CD4-positive, CD25-positive, alpha-beta regulatory T cell (primary cell): ENCODE data around the gene CORO1C. TPM values are rescaled to one million over a fixed set of nuclear protein-coding genes. Genes with fewer than 3 reads are reported as not detected.

Experiments used
- ATAC-seq, 2 donors: fragments of 150-1000 bp; cut with Tn5 transposase; one replicate each; pipeline ENCODE4 v1.10.0; 2021; ENCODE audit warnings: low read depth in 2 of 2, moderate number of reproducible peaks in 2 of 2, moderate library complexity in 1 of 2
- DNase-seq, 3 donors: peaks; one replicate each; pipeline versions ENCODE4 v3.0.0 to v3.0.0-alpha.2; 2012 to 2022; ENCODE audit warnings: mixed read lengths in 1 of 3
- H3K27ac ChIP-seq: one replicate; pipeline ENCODE4 v1.7.0; 2013; ENCODE audit warnings: mild to moderate bottlenecking, low read length; ENCODE audit not compliant: insufficient read depth, poor library complexity, severe bottlenecking
- H3K27me3 ChIP-seq: one replicate; pipeline ENCODE4 v1.7.0; 2013; ENCODE audit warnings: low read length; ENCODE audit not compliant: control insufficient read depth, insufficient read depth
- H3K36me3 ChIP-seq: one replicate; pipeline ENCODE4 v1.7.0; 2013; ENCODE audit warnings: mild to moderate bottlenecking, low read length, moderate library complexity; ENCODE audit not compliant: control insufficient read depth, insufficient read depth
- H3K4me1 ChIP-seq: 2 replicates; pipeline ENCODE4 v1.7.0; 2013; ENCODE audit warnings: mild to moderate bottlenecking, low read length; ENCODE audit not compliant: insufficient read depth, control insufficient read depth, poor library complexity, severe bottlenecking
- H3K4me3 ChIP-seq: one replicate; pipeline ENCODE4 v1.7.0; 2013; ENCODE audit warnings: low read depth, mild to moderate bottlenecking, low read length, moderate library complexity
- H3K9me3 ChIP-seq, 2 experiments: 1 replicate in 1 of 2; 2 replicates in 1 of 2; pipeline ENCODE4 v1.7.0; 2013; ENCODE audit warnings: low read length in 2 of 2, mild to moderate bottlenecking in 1 of 2, moderate library complexity in 1 of 2; ENCODE audit not compliant: control insufficient read depth in 2 of 2
- H3K27ac Mint-ChIP-seq, 3 donors: one replicate each; pipeline ENCODE4 v1.8.0; 2020 to 2022; ENCODE audit warnings: mild to moderate bottlenecking in 3 of 3, mixed read lengths in 3 of 3, moderate library complexity in 2 of 3
- H3K27me3 Mint-ChIP-seq: one replicate; pipeline ENCODE4 v1.8.0; 2022; ENCODE audit warnings: mild to moderate bottlenecking, mixed read lengths
- H3K36me3 Mint-ChIP-seq: one replicate; pipeline ENCODE4 v1.8.0; 2020; ENCODE audit warnings: mixed read lengths
- H3K4me1 Mint-ChIP-seq, 4 donors: one replicate each; pipeline ENCODE4 v1.8.0; 2020 to 2022; ENCODE audit warnings: mixed read lengths in 4 of 4, mild to moderate bottlenecking in 1 of 4
- H3K4me3 Mint-ChIP-seq, 4 donors: one replicate each; pipeline ENCODE4 v1.8.0; 2020 to 2022; ENCODE audit warnings: mild to moderate bottlenecking in 4 of 4, mixed read lengths in 4 of 4, moderate library complexity in 3 of 4
- H3K9me3 Mint-ChIP-seq, 7 donors: one replicate each; pipeline ENCODE4 v1.8.0; 2020 to 2022; ENCODE audit warnings: mixed read lengths in 7 of 7, mild to moderate bottlenecking in 3 of 7, moderate library complexity in 2 of 7
- polyA plus RNA-seq, 4 donors: library from polyadenylated mRNA; unstranded; fragments of 300-500 nt; fragmentation: Illumina TruSeq; gene quantifications; one replicate each; pipeline ENCODE4 v1.2.3, GENCODE V29; 2021
- total RNA-seq: library from RNA; stranded (reverse); gene quantifications from one replicate; pipeline ENCODE4 v1.2.3, GENCODE V29; 2022

CORO1C gene
- total and polyA plus RNA-seq, 5 donors from 2014 or later: 9.4 to 22.8 (median 21.2) TPM

GRCh38 chr12:108629824-108630476, 101.4 kb downstream of the CORO1C start:
- H3K4me1 Mint-ChIP-seq: peaks cover 4 to 82% (median 51%) of the 10 kb centered on the region in 4 donors
- H3K4me3 Mint-ChIP-seq: peak overlapping the region; percentile 98 to 100 (median 99)
- H3K27ac Mint-ChIP-seq: peak overlapping the region; percentile 92 to 99 (median 96)
- H3K4me1 ChIP-seq: peaks cover 89% of the 10 kb centered on the region
- H3K27me3 Mint-ChIP-seq: peaks cover 8% of the 10 kb centered on the region
- peak overlapping the region; percentile 95 for H3K27ac ChIP-seq
- no peaks in the 10 kb centered on the region for H3K27me3 ChIP-seq
- ATAC-seq: peak; percentile 8 to 15
- peaks cover 0 to 2% (median 0%) of the 10 kb centered on the region in 7 donors for H3K9me3 Mint-ChIP-seq
- no peaks in the 10 kb centered on the region for H3K9me3 ChIP-seq
- peak overlapping the region; percentile 99 for H3K4me3 ChIP-seq
- DNase-seq: peak; percentile 55 to 81 (median 65)
- H3K36me3 ChIP-seq: peaks cover 40% of the 10 kb centered on the region
- H3K36me3 Mint-ChIP-seq: peaks cover 39% of the 10 kb centered on the region

DNA sequence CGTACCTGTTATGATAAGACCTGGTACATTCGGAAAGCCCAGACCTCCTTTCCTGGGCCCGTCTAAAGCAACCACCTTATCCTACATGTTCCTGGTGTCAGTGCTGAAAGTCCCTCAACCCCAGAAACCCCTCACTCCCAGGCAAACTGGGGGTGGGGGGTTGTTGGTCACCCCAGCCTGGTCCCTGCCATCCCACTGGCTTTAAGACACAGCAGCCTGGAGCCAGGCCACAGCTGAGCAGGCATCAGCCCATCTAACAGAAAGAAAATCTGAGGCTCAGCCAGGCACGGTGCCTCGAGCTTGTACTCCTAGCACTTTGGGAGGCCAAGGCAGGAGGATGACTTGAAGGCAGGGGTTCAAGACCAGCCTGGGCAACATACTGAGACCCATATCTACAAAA, 102.2 kb downstream of the CORO1C start:
- peaks cover 0 to 2% (median 0%) of the 10 kb centered on the region in 7 donors for H3K9me3 Mint-ChIP-seq
- Histone ChIP-seq H3K27me3 (no peaks in the 10 kb centered on the region), H3K4me1 (peaks cover 89% of the 10 kb centered on the region), H3K27ac (peak overlapping the region; percentile 95), H3K4me3 (peak overlapping the region; percentile 99), H3K9me3 (no peaks in the 10 kb centered on the region), H3K36me3 (peaks cover 46% of the 10 kb centered on the region)
- peaks cover 41% of the 10 kb centered on the region for H3K36me3 Mint-ChIP-seq
- peak overlapping the region; percentile 98 to 100 (median 99) for H3K4me3 Mint-ChIP-seq
- ATAC-seq (no peak), DNase-seq (no peak)
- H3K4me1 Mint-ChIP-seq: peaks cover 4 to 82% (median 50%) of the 10 kb centered on the region in 4 donors
- H3K27ac Mint-ChIP-seq: peak overlapping the region; percentile 96 to 100 (median 99)
- H3K27me3 Mint-ChIP-seq: peaks cover 8% of the 10 kb centered on the region

- H3K4me1 ChIP-seq: peaks cover 87% of the 10 kb centered on the region
- Mint-ChIP-seq H3K27me3 (peaks cover 7% of the 10 kb centered on the region), H3K4me1 (peaks cover 0 to 95% (median 51%) of the 10 kb centered on the region in 4 donors), H3K27ac (peak overlapping the region; percentile 83 to 92 (median 91)), H3K36me3 (peaks cover 52% of the 10 kb centered on the region), H3K9me3 (peaks cover 0 to 2% (median 0%) of the 10 kb centered on the region in 7 donors), H3K4me3 (peak overlapping the region; percentile 56 to 100 (median 64))
- no peaks in the 10 kb centered on the region for H3K9me3 ChIP-seq
- ATAC-seq (no peak), DNase-seq (no peak)
- peak overlapping the region; percentile 95 for H3K27ac ChIP-seq
- peaks cover 65% of the 10 kb centered on the region for H3K36me3 ChIP-seq
- no peaks in the 10 kb centered on the region for H3K27me3 ChIP-seq
- H3K4me3 ChIP-seq: peak overlapping the region; percentile 22
Observed at GRCh38 chr12:108627134-108627920, 104.0 kb downstream of the CORO1C start.

DNA sequence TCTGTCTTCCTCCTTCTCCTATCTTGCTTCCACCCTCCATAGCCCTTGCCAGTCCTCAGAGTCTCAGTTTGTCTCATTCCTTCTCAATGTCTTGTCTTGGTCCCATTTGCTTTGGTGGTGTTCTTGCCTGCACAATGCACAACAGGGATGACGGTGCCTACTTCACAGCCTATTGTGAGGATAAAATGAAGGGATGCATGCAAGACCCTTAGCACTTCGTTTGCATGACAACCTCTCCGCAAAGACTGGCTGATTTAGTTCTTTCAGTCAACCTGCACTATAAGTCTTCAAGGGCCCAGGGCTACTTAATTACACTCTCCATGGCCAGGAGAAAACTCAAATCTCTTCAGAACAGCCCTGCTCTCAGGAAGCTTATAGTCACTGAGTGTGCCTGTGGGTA, 106.1 kb downstream of the CORO1C start:
- Mint-ChIP-seq H3K4me3 (peak overlapping the region; percentile 31 to 78 (median 54)), H3K27me3 (no peaks in the 10 kb centered on the region), H3K27ac (peak overlapping the region; percentile 82 to 89 (median 88)), H3K9me3 (peaks cover 0 to 2% (median 0%) of the 10 kb centered on the region in 7 donors), H3K36me3 (peaks cover 59% of the 10 kb centered on the region), H3K4me1 (peaks cover 0 to 96% (median 49%) of the 10 kb centered on the region in 4 donors)
- DNase-seq: no peak
- Histone ChIP-seq H3K27me3 (no peaks in the 10 kb centered on the region), H3K36me3 (peaks cover 76% of the 10 kb centered on the region), H3K4me3 (peak overlapping the region; percentile 42), H3K9me3 (no peaks in the 10 kb centered on the region), H3K27ac (peak overlapping the region; percentile 39), H3K4me1 (peaks cover 86% of the 10 kb centered on the region)
- no peak for ATAC-seq

DNA sequence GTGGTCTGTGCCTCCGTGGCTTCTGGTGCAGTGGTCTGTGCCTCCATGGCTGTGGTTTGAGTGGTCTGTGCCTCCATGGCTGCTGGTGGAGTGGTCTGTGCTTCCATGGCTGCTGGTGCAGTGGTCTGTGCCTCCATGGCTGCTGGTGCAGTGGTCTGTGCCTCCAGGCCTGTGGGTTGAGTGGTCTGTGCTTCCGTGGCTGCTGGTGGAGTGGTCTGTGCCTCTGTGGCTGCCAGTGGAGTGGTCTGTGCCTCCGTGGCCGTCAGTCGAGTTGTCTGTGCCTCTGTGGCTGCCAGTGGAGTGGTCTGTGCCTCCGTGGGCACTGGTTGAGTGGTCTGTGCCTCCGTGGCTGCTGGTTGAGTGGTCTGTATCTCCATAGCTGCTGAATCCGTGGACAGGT, 107.7 kb downstream of the CORO1C start:
- peaks cover 0 to 96% (median 49%) of the 10 kb centered on the region in 4 donors for H3K4me1 Mint-ChIP-seq

DNA sequence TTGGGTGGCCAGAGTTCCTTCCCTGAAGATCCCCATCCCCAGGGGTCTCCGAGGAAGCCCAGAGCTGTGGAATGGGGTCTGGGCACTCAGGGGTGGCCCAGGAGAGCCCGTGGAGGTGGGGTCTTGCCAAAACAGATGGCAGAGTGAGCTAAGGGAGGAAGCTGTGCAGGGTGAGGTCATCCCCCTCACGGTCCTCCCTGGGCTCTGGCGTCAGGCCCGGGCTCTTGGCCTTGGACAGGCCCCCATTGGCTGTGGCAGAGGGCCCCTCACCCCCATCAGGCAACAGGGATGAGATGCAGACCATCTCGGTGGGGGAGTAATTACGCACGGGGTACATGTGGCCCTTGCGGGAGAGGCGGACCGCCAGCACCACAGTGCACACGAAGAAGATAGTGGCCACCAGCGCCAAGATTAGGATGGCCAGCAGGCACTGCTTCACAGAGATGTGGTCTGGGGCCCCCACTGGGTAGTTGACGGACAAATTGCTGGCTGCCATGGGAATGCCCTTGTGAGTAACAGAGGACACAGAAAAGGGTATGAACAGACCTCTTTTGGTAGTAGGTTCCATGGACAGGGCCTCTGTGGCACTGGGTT, 108.3 kb downstream of the CORO1C start:
- Mint-ChIP-seq H3K27me3 (no peaks in the 10 kb centered on the region), H3K4me1 (peaks cover 5 to 96% (median 52%) of the 10 kb centered on the region in 4 donors), H3K27ac (peak overlapping the region in 2 of 3 donors; percentile 87 to 92), H3K4me3 (peak overlapping the region in 2 of 4 donors; percentile 15 to 53), H3K9me3 (peaks cover 0 to 2% (median 0%) of the 10 kb centered on the region in 7 donors), H3K36me3 (peaks cover 49% of the 10 kb centered on the region)
- Histone ChIP-seq H3K4me1 (peaks cover 77% of the 10 kb centered on the region), H3K9me3 (no peaks in the 10 kb centered on the region), H3K27me3 (no peaks in the 10 kb centered on the region), H3K4me3 (no peak overlapping the region), H3K36me3 (peaks cover 87% of the 10 kb centered on the region), H3K27ac (peak overlapping the region; percentile 77)
- no peak for DNase-seq
- ATAC-seq: no peak

More for the DNA sequence above, 107.7 kb downstream of the CORO1C start:
- H3K36me3 ChIP-seq: peaks cover 86% of the 10 kb centered on the region
- DNase-seq (no peak), ATAC-seq (no peak)
- peak overlapping the region in 2 of 4 donors; percentile 73 to 74 for H3K4me3 Mint-ChIP-seq
- no peaks in the 10 kb centered on the region for H3K27me3 ChIP-seq
- H3K27ac ChIP-seq: peak overlapping the region; percentile 77
- no peaks in the 10 kb centered on the region for H3K9me3 ChIP-seq
- H3K36me3 Mint-ChIP-seq: peaks cover 53% of the 10 kb centered on the region
- H3K27ac Mint-ChIP-seq: peak overlapping the region; percentile 43 to 82 (median 82)
- H3K4me1 ChIP-seq: peaks cover 77% of the 10 kb centered on the region
- no peak overlapping the region for H3K4me3 ChIP-seq
- no peaks in the 10 kb centered on the region for H3K27me3 Mint-ChIP-seq
- H3K9me3 Mint-ChIP-seq: peaks cover 0 to 2% (median 0%) of the 10 kb centered on the region in 7 donors

GRCh38 chr12:108622421-108622820, 108.9 kb downstream of the CORO1C start:
- Mint-ChIP-seq H3K36me3 (peaks cover 48% of the 10 kb centered on the region), H3K4me1 (peaks cover 11 to 97% (median 53%) of the 10 kb centered on the region in 4 donors), H3K9me3 (peaks cover 0 to 2% (median 0%) of the 10 kb centered on the region in 7 donors), H3K27ac (peak overlapping the region; percentile 87 to 92 (median 92)), H3K27me3 (no peaks in the 10 kb centered on the region), H3K4me3 (peak overlapping the region in 3 of 4 donors; percentile 33 to 53 (median 40))
- Histone ChIP-seq H3K27me3 (no peaks in the 10 kb centered on the region), H3K4me1 (peaks cover 77% of the 10 kb centered on the region), H3K9me3 (no peaks in the 10 kb centered on the region), H3K4me3 (no peak overlapping the region), H3K27ac (peak overlapping the region; percentile 77), H3K36me3 (peaks cover 82% of the 10 kb centered on the region)
- DNase-seq: peak; percentile 16 to 54 (median 38)
- ATAC-seq: peak in 1 of 2 donors; percentile 34
